Activated naive CD4-positive, alpha-beta T cell treated with anti-CD3 and anti-CD28 coated beads, Interleukin-2, amount 10 ng/mL, durations not matched to agents 7 days and 5 days (primary cell): ENCODE results near the gene CEP76.
"Not testable (repeated sequence)": the region's sequence is repeated elsewhere in the genome, so short reads cannot be mapped to it uniquely, and the experiment has no call there.

Source experiments
- CTCF ChIA-PET: fragments of 350-600 bp; sonication (Branson Sonifier 250); formaldehyde crosslinking; loops from one replicate; lab custom pipeline; 2021; ENCODE audit warnings: antibody characterized with exemption; lab: Charles Lee
- DNase-seq: peaks from one replicate; pipeline ENCODE4 v3.0.0-alpha.2; 2020
- H3K27ac Mint-ChIP-seq: one replicate; pipeline ENCODE4 v1.8.0; 2021; ENCODE audit warnings: mild to moderate bottlenecking, moderate library complexity, mixed read lengths
- H3K27me3 Mint-ChIP-seq: one replicate; pipeline ENCODE4 v1.8.0; 2021; ENCODE audit warnings: mild to moderate bottlenecking, mixed read lengths
- H3K36me3 Mint-ChIP-seq: one replicate; pipeline ENCODE4 v1.8.0; 2021; ENCODE audit warnings: mixed read lengths
- H3K4me1 Mint-ChIP-seq: one replicate; pipeline ENCODE4 v1.8.0; 2021; ENCODE audit warnings: mixed read lengths
- H3K4me3 Mint-ChIP-seq: one replicate; pipeline ENCODE4 v1.8.0; 2021; ENCODE audit warnings: mild to moderate bottlenecking, moderate library complexity, mixed read lengths
- H3K9me3 Mint-ChIP-seq: one replicate; pipeline ENCODE4 v1.8.0; 2021; ENCODE audit warnings: mixed read lengths

The CEP76 gene

GRCh38 chr18:12645751-12646203, 56.7 kb downstream of the CEP76 start:
- Mint-ChIP-seq H3K4me3 (no peak overlapping the region), H3K27ac (no peak overlapping the region), H3K36me3 (no peaks in the 10 kb centered on the region), H3K27me3 (peaks cover 27% of the 10 kb centered on the region), H3K9me3 (no peaks in the 10 kb centered on the region), H3K4me1 (no peaks in the 10 kb centered on the region)
- CTCF ChIA-PET: no interaction called here
- no peak for DNase-seq

GRCh38 chr18:12645254-12645653, 57.3 kb downstream of the CEP76 start:
- CTCF ChIA-PET: interaction anchor here (0.6 kb wide), 1 partner anchor 48 kb away, joined by 3 read pairs; no protein-coding TSS in a partner anchor
- no peaks in the 10 kb centered on the region for H3K4me1 Mint-ChIP-seq
- no peak overlapping the region for H3K27ac Mint-ChIP-seq
- no peaks in the 10 kb centered on the region for H3K36me3 Mint-ChIP-seq
- H3K4me3 Mint-ChIP-seq: no peak overlapping the region
- no peak for DNase-seq
- no peaks in the 10 kb centered on the region for H3K9me3 Mint-ChIP-seq
- H3K27me3 Mint-ChIP-seq: peaks cover 29% of the 10 kb centered on the region

- not testable (repeated sequence) for H3K9me3 Mint-ChIP-seq, H3K27ac Mint-ChIP-seq, H3K4me3 Mint-ChIP-seq, H3K4me1 Mint-ChIP-seq, DNase-seq, H3K36me3 Mint-ChIP-seq
- CTCF ChIA-PET: interaction anchor here (0.7 to 0.9 kb wide), 2 partner anchors 73 to 482 kb away, joined by 3 read pairs; no protein-coding TSS in a partner anchor
- H3K27me3 Mint-ChIP-seq: peaks cover 29% of the 10 kb centered on the region
These were observed 58.8 kb downstream of the CEP76 start for GRCh38 chr18:12643756-12644155.

GRCh38 chr18:12640881-12641200, 61.7 kb downstream of the CEP76 start:
- peaks cover 29% of the 10 kb centered on the region for H3K27me3 Mint-ChIP-seq
- no peaks in the 10 kb centered on the region for H3K36me3 Mint-ChIP-seq
- no peak overlapping the region for H3K27ac Mint-ChIP-seq
- no peaks in the 10 kb centered on the region for H3K9me3 Mint-ChIP-seq
- no peaks in the 10 kb centered on the region for H3K4me1 Mint-ChIP-seq
- no peak overlapping the region for H3K4me3 Mint-ChIP-seq
- no peak for DNase-seq
- CTCF ChIA-PET: no interaction called here

- DNase-seq: no peak
- Mint-ChIP-seq H3K27ac (no peak overlapping the region), H3K9me3 (no peaks in the 10 kb centered on the region), H3K27me3 (peaks cover 23% of the 10 kb centered on the region), H3K4me3 (no peak overlapping the region), H3K4me1 (no peaks in the 10 kb centered on the region), H3K36me3 (no peaks in the 10 kb centered on the region)
- CTCF ChIA-PET: no interaction called here
These were observed 62.3 kb downstream of the CEP76 start for GRCh38 chr18:12639990-12640880.

- Mint-ChIP-seq H3K4me1 (no peaks in the 10 kb centered on the region), H3K27ac (no peak overlapping the region), H3K9me3 (no peaks in the 10 kb centered on the region), H3K36me3 (no peaks in the 10 kb centered on the region), H3K4me3 (no peak overlapping the region), H3K27me3 (peaks cover 18% of the 10 kb centered on the region)
- CTCF ChIA-PET: no interaction called here
- no peak for DNase-seq
These were observed 63.8 kb downstream of the CEP76 start for GRCh38 chr18:12638644-12639124.

GRCh38 chr18:12637901-12638643, 64.5 kb downstream of the CEP76 start:
- Mint-ChIP-seq H3K27me3 (peaks cover 18% of the 10 kb centered on the region), H3K27ac (no peak overlapping the region), H3K4me1 (no peaks in the 10 kb centered on the region), H3K4me3 (no peak overlapping the region), H3K36me3 (no peaks in the 10 kb centered on the region), H3K9me3 (no peaks in the 10 kb centered on the region)
- DNase-seq: no peak
- CTCF ChIA-PET: no interaction called here

GRCh38 chr18:12637393-12637792, 65.1 kb downstream of the CEP76 start:
- Mint-ChIP-seq H3K27ac (no peak overlapping the region), H3K4me3 (no peak overlapping the region), H3K9me3 (no peaks in the 10 kb centered on the region), H3K4me1 (no peaks in the 10 kb centered on the region), H3K27me3 (peaks cover 17% of the 10 kb centered on the region), H3K36me3 (no peaks in the 10 kb centered on the region)
- CTCF ChIA-PET: no interaction called here
- DNase-seq: no peak

- CTCF ChIA-PET: no interaction called here
- DNase-seq: no peak
- Mint-ChIP-seq H3K27ac (no peak overlapping the region), H3K36me3 (no peaks in the 10 kb centered on the region), H3K27me3 (peaks cover 10% of the 10 kb centered on the region), H3K4me3 (no peak overlapping the region), H3K9me3 (peaks cover 2% of the 10 kb centered on the region), H3K4me1 (no peaks in the 10 kb centered on the region)
These were observed 70.6 kb downstream of the CEP76 start for GRCh38 chr18:12631831-12632477.

GRCh38 chr18:12630136-12630535, 72.4 kb downstream of the CEP76 start:
- DNase-seq: no peak
- Mint-ChIP-seq H3K27ac (no peak overlapping the region), H3K4me3 (no peak overlapping the region), H3K4me1 (no peaks in the 10 kb centered on the region), H3K36me3 (no peaks in the 10 kb centered on the region), H3K9me3 (peaks cover 2% of the 10 kb centered on the region), H3K27me3 (peaks cover 10% of the 10 kb centered on the region)
- CTCF ChIA-PET: interaction anchor here (0.6 kb wide), 1 partner anchor 1054 kb away, joined by 3 read pairs; no protein-coding TSS in a partner anchor

- Mint-ChIP-seq H3K9me3 (peaks cover 2% of the 10 kb centered on the region), H3K4me1 (no peaks in the 10 kb centered on the region), H3K4me3 (no peak overlapping the region), H3K27me3 (peaks cover 10% of the 10 kb centered on the region), H3K36me3 (no peaks in the 10 kb centered on the region), H3K27ac (no peak overlapping the region)
- DNase-seq: no peak
- CTCF ChIA-PET: no interaction called here
These were observed 73.5 kb downstream of the CEP76 start for GRCh38 chr18:12628706-12629702.

GRCh38 chr18:12627199-12627598, 75.3 kb downstream of the CEP76 start:
- H3K4me1 Mint-ChIP-seq, DNase-seq, H3K36me3 Mint-ChIP-seq, H3K27ac Mint-ChIP-seq, CTCF ChIA-PET, H3K27me3 Mint-ChIP-seq, H3K4me3 Mint-ChIP-seq, H3K9me3 Mint-ChIP-seq: not testable (repeated sequence)

- CTCF ChIA-PET: no interaction called here
- Mint-ChIP-seq H3K36me3 (no peaks in the 10 kb centered on the region), H3K9me3 (peaks cover 2% of the 10 kb centered on the region), H3K27me3 (peaks cover 4% of the 10 kb centered on the region), H3K4me3 (no peak overlapping the region), H3K27ac (no peak overlapping the region), H3K4me1 (no peaks in the 10 kb centered on the region)
- DNase-seq: no peak
These were observed 77.3 kb downstream of the CEP76 start for GRCh38 chr18:12625241-12625640.
